ENCODE data around the gene KCNMB2.
A peak's percentile ranks its signal among the peaks of the same experiment; 100 is the strongest.

The KCNMB2 gene

DNA sequence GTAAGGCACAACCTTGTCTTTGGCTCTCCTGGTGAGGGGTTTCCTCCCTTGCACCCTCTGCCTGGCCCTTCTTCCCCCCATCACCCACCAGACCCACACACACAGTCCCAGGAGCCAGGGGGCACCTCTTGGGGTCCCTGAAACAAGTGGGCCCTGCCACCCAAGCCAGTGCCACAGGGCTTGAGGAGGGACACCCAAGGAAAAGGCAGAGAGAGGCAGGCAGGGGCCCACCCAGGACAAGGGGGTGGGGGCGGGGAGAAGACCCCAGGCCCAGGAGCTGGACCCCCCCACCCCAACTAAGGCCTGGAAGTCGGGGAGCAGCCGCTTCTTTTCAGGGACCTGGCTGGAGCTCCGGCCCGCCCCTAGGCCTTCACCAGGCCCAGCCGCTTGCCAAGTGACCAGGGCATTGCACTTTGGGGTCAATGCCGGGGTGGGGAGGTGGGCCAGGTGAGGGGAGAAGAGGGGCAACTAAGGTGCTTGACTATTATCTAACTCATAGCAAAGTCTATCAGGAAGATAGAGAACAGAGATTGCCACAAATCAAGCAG is 88.9 kb downstream of the KCNMB2 start:
- no peak overlapping the region for H3K4me3 ChIP-seq (replicated peaks; ENCODE audit: low read depth, low read length)
- no peak for DNase-seq (ENCODE audit: extremely low read depth, low read depth)
- TF ChIP-seq, protein P1, sequence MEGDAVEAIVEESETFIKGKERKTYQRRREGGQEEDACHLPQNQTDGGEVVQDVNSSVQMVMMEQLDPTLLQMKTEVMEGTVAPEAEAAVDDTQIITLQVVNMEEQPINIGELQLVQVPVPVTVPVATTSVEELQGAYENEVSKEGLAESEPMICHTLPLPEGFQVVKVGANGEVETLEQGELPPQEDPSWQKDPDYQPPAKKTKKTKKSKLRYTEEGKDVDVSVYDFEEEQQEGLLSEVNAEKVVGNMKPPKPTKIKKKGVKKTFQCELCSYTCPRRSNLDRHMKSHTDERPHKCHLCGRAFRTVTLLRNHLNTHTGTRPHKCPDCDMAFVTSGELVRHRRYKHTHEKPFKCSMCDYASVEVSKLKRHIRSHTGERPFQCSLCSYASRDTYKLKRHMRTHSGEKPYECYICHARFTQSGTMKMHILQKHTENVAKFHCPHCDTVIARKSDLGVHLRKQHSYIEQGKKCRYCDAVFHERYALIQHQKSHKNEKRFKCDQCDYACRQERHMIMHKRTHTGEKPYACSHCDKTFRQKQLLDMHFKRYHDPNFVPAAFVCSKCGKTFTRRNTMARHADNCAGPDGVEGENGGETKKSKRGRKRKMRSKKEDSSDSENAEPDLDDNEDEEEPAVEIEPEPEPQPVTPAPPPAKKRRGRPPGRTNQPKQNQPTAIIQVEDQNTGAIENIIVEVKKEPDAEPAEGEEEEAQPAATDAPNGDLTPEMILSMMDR (IDR thresholded peaks at IDR 0.05; ENCODE audit: low read depth, low read length, missing control alignments), result no peak

- TF ChIP-seq, protein P1 (IDR thresholded peaks at IDR 0.05; ENCODE audit: low read depth, low read length, missing control alignments), result no peak
- no peak overlapping the region for H3K4me3 ChIP-seq (replicated peaks; ENCODE audit: low read depth, low read length)
- DNase-seq (ENCODE audit: extremely low read depth, low read depth), result no peak
These were observed 91.8 kb downstream of the KCNMB2 start for GRCh38 chr3:178628037-178628436.

- DNase-seq (ENCODE audit: extremely low read depth, low read depth), result peak; percentile 25
- no peak overlapping the region for H3K4me3 ChIP-seq (replicated peaks; ENCODE audit: low read depth, low read length)
These were observed 93.4 kb downstream of the KCNMB2 start for GRCh38 chr3:178629430-178630178.

GRCh38 chr3:178631950-178632349 is 95.7 kb downstream of the KCNMB2 start:
- DNase-seq (ENCODE audit: extremely low read depth, low read depth), result no peak
- H3K4me3 ChIP-seq (replicated peaks; ENCODE audit: low read depth, low read length), result no peak overlapping the region

More at GRCh38 chr3:178629430-178630178, 93.4 kb downstream of the KCNMB2 start:
- TF ChIP-seq, protein P1 (IDR thresholded peaks at IDR 0.05; ENCODE audit: low read depth, low read length, missing control alignments), result no peak

GRCh38 chr3:178634975-178635374 is 98.7 kb downstream of the KCNMB2 start:
- TF ChIP-seq, protein P1 (IDR thresholded peaks at IDR 0.05; ENCODE audit: low read depth, low read length, missing control alignments), result no peak
- DNase-seq (ENCODE audit: extremely low read depth, low read depth), result no peak
- H3K4me3 ChIP-seq (replicated peaks; ENCODE audit: low read depth, low read length), result no peak overlapping the region

More at GRCh38 chr3:178631950-178632349, 95.7 kb downstream of the KCNMB2 start:
- TF ChIP-seq, protein P1 (IDR thresholded peaks at IDR 0.05; ENCODE audit: low read depth, low read length, missing control alignments), result no peak

GRCh38 chr3:178637802-178638201 is 101.6 kb downstream of the KCNMB2 start:
- H3K4me3 ChIP-seq (replicated peaks; ENCODE audit: low read depth, low read length), result no peak overlapping the region
- no peak for DNase-seq (ENCODE audit: extremely low read depth, low read depth)
- TF ChIP-seq, protein P1 (IDR thresholded peaks at IDR 0.05; ENCODE audit: low read depth, low read length, missing control alignments), result no peak
